Articular chondrocyte of knee joint (primary cell): ENCODE measurements around the gene AP1G2. TPM values are rescaled to one million over a fixed set of nuclear protein-coding genes. Genes with fewer than 3 reads are reported as not detected.

ENCODE experiments used
- total RNA-seq: library from RNA; depleted of rRNA; stranded (reverse); fragments of >200 nt; gene quantifications from 2 replicates; pipeline ENCODE4 v1.2.3, GENCODE V29; 2012

The AP1G2 gene, protein sequence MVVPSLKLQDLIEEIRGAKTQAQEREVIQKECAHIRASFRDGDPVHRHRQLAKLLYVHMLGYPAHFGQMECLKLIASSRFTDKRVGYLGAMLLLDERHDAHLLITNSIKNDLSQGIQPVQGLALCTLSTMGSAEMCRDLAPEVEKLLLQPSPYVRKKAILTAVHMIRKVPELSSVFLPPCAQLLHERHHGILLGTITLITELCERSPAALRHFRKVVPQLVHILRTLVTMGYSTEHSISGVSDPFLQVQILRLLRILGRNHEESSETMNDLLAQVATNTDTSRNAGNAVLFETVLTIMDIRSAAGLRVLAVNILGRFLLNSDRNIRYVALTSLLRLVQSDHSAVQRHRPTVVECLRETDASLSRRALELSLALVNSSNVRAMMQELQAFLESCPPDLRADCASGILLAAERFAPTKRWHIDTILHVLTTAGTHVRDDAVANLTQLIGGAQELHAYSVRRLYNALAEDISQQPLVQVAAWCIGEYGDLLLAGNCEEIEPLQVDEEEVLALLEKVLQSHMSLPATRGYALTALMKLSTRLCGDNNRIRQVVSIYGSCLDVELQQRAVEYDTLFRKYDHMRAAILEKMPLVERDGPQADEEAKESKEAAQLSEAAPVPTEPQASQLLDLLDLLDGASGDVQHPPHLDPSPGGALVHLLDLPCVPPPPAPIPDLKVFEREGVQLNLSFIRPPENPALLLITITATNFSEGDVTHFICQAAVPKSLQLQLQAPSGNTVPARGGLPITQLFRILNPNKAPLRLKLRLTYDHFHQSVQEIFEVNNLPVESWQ
- total RNA-seq: 7.1 and 14.4 TPM in 2 replicates

GRCh38 chr14:23567186-23568020, at the start of gene AP1G2:
TSS of gene AP1G2 (minus strand) at chr14:23567791. CDS start at chr14:23567314, 477 bp downstream.

GRCh38 chr14:23578560-23579310, 11.1 kb upstream of the AP1G2 start, which contains the start of gene JPH4:
TSS of gene JPH4 (minus strand) at chr14:23578790. CDS start at chr14:23577453, 1,337 bp downstream.

GRCh38 chr14:23555882-23556699, 11.5 kb downstream of the AP1G2 start, which contains the start of gene THTPA:
TSS of gene THTPA (plus strand) at chr14:23556271. CDS start at chr14:23556758, 487 bp downstream.

GRCh38 chr14:23551266-23552028, 16.1 kb downstream of the AP1G2 start, which contains the start of gene ZFHX2:
TSS of gene ZFHX2 (minus strand) at chr14:23551765. CDS start at chr14:23535325, 16,440 bp downstream.

Other genes with a start within 250 kb of the AP1G2 start
- 43.4 and 44.4 TPM in 2 replicates for gene PABPN1, start 246.3 kb downstream of the AP1G2 start, total RNA-seq
- gene SLC22A17, start 214.9 kb downstream of the AP1G2 start, total RNA-seq: 17.1 and 18.3 TPM in 2 replicates
- 15.5 and 18.4 TPM in 2 replicates for gene EFS, start 202.6 kb downstream of the AP1G2 start, total RNA-seq
- gene IL25, start 195.0 kb downstream of the AP1G2 start, total RNA-seq: not detected in 2 replicates
- 0.22 and 0.26 TPM in 2 replicates for gene CMTM5, start 190.7 kb downstream of the AP1G2 start, total RNA-seq
- gene MYH6, start 159.5 kb downstream of the AP1G2 start, total RNA-seq: not detected in 2 replicates
- gene MYH7, start 132.1 kb downstream of the AP1G2 start, total RNA-seq: not detected in 2 replicates
- 37.7 and 49.9 TPM in 2 replicates for gene NGDN, start 98.1 kb downstream of the AP1G2 start, total RNA-seq
- gene ZFHX2, start 16.0 kb downstream of the AP1G2 start, total RNA-seq: 0.32 and 0.39 TPM in 2 replicates
- gene THTPA, start 11.5 kb downstream of the AP1G2 start, total RNA-seq: 24.0 and 25.0 TPM in 2 replicates
- gene JPH4, start 11.0 kb upstream of the AP1G2 start, total RNA-seq: not detected in 2 replicates
- gene DHRS2, start 68.6 kb upstream of the AP1G2 start, total RNA-seq: 0.13 and 0.22 TPM in 2 replicates